Measurements from ENCODE around the gene SEC31B.

SEC31B gene, protein sequence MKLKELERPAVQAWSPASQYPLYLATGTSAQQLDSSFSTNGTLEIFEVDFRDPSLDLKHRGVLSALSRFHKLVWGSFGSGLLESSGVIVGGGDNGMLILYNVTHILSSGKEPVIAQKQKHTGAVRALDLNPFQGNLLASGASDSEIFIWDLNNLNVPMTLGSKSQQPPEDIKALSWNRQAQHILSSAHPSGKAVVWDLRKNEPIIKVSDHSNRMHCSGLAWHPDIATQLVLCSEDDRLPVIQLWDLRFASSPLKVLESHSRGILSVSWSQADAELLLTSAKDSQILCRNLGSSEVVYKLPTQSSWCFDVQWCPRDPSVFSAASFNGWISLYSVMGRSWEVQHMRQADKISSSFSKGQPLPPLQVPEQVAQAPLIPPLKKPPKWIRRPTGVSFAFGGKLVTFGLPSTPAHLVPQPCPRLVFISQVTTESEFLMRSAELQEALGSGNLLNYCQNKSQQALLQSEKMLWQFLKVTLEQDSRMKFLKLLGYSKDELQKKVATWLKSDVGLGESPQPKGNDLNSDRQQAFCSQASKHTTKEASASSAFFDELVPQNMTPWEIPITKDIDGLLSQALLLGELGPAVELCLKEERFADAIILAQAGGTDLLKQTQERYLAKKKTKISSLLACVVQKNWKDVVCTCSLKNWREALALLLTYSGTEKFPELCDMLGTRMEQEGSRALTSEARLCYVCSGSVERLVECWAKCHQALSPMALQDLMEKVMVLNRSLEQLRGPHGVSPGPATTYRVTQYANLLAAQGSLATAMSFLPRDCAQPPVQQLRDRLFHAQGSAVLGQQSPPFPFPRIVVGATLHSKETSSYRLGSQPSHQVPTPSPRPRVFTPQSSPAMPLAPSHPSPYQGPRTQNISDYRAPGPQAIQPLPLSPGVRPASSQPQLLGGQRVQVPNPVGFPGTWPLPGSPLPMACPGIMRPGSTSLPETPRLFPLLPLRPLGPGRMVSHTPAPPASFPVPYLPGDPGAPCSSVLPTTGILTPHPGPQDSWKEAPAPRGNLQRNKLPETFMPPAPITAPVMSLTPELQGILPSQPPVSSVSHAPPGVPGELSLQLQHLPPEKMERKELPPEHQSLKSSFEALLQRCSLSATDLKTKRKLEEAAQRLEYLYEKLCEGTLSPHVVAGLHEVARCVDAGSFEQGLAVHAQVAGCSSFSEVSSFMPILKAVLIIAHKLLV

GRCh38 chr10:100519311-100520051, at the start of gene SEC31B:
SEC31B (minus strand) TSS chr10:100519861; CDS start chr10:100516952, 2,909 bp downstream.
- DNase-seq (ENCODE audit: low spot score): no peak

GRCh38 chr10:100568912-100569311, 49.3 kb upstream of the SEC31B start:
- DNase-seq (ENCODE audit: low spot score): no peak

- no peak for DNase-seq (ENCODE audit: low spot score)
Observed at GRCh38 chr10:100567826-100568225, 48.2 kb upstream of the SEC31B start.

- no peak for DNase-seq (ENCODE audit: low spot score)
Observed at GRCh38 chr10:100567249-100567648, 47.6 kb upstream of the SEC31B start.

GRCh38 chr10:100566561-100566960, 46.9 kb upstream of the SEC31B start:
- DNase-seq (ENCODE audit: low spot score): no peak

GRCh38 chr10:100565206-100565985, 45.7 kb upstream of the SEC31B start:
- DNase-seq (ENCODE audit: low spot score): no peak

- DNase-seq (ENCODE audit: low spot score): peak; percentile 61
Observed at GRCh38 chr10:100562008-100562672, 42.5 kb upstream of the SEC31B start.

- DNase-seq (ENCODE audit: low spot score): no peak
Observed at GRCh38 chr10:100561005-100561404, 41.3 kb upstream of the SEC31B start.

- DNase-seq (ENCODE audit: low spot score): no peak
Observed at GRCh38 chr10:100560248-100560647, 40.6 kb upstream of the SEC31B start.

DNA sequence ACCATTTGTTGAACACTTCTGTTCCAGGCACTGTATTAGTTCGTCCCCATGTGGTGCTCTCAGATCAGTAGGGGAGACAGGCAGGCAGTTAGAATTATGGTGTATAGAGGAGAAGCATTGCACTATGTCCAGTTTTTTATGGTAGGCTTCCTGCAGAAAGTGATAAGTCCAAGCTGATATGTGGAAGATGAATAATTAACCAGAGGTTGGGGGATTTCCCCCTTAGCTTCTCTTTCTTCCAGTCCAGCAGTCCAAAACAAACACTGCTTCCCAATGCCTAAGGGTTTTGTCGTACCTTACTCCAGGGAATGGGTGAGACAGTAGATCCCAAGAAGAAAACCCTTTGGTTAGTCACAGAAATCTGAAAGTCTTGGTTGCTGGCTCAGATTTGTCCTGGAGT, 35.2 kb upstream of the SEC31B start:
- no peak for DNase-seq (ENCODE audit: low spot score)

- no peak for DNase-seq (ENCODE audit: low spot score)
Observed at GRCh38 chr10:100553929-100554328, 34.3 kb upstream of the SEC31B start.

- no peak for DNase-seq (ENCODE audit: low spot score)
Observed at GRCh38 chr10:100551738-100552137, 32.1 kb upstream of the SEC31B start.

DNA sequence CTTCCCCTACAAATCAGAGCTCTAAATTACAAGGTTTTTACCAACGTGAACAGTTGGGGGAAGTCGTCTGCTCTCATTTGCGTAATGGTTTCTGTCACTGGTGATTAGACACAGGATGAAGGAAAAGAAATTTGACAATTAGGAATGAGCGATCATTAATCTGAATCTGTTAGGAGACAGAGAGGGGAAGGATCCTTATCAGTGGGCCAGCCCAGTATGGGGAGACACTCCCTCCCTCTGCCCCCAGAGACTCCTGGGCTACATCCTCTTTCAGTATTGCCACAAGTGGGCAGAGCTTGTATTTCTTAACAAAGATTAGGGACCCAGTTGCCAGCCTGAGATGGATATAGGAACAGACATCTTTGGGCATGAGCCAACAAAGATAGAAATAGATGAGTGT, 31.5 kb upstream of the SEC31B start:
- no peak for DNase-seq (ENCODE audit: low spot score)

- DNase-seq (ENCODE audit: low spot score): no peak
Observed at GRCh38 chr10:100544950-100545349, 25.3 kb upstream of the SEC31B start.

DNA sequence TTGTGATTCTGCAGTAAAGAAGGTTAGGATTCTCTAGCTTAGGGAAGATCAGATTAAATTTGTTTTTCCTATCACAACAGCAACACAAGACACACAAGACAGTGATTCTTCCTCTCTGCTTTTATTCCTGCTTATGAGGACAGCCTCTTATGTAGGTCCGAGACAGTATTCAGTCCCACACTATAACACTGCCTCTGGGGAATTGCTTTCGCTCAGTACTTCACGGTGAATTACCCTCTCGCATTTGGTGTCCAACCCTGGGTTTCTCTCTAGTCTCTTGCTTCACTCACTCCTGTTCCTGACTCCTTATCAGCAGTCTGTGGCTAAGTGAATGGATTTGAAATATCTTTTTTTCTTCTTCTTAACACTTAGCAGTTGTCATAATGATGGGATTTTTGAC, 17.8 kb upstream of the SEC31B start:
- no peak for DNase-seq (ENCODE audit: low spot score)

- DNase-seq (ENCODE audit: low spot score): peak; percentile 98
Observed at GRCh38 chr10:100535715-100536353, 16.2 kb upstream of the SEC31B start, which contains the start of gene HIF1AN. HIF1AN (plus strand) TSS chr10:100535943; CDS start chr10:100535959, 16 bp downstream.

- DNase-seq (ENCODE audit: low spot score): no peak
Observed at GRCh38 chr10:100535338-100535714, 15.7 kb upstream of the SEC31B start.

DNA sequence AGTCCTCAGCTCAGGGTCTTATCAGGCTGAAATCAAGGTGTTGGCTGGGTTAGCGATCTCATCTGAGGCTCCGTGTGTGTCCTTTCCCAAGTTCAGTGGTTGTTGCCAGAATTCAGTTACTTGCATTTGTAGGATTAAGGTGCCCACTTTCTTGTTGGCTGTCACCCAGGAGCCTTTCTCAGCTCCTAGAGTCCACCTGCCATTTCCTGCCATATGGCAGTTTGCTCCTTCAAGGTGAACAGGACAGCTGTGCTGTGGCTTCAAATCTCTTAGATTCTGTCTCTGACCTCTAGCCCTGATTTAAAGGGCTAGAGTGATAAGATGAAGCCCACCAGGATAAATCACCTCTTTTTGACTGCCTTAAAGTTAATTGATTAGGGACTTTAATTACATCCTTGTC, 15.1 kb upstream of the SEC31B start:
- peak; percentile 28 for DNase-seq (ENCODE audit: low spot score)

DNA sequence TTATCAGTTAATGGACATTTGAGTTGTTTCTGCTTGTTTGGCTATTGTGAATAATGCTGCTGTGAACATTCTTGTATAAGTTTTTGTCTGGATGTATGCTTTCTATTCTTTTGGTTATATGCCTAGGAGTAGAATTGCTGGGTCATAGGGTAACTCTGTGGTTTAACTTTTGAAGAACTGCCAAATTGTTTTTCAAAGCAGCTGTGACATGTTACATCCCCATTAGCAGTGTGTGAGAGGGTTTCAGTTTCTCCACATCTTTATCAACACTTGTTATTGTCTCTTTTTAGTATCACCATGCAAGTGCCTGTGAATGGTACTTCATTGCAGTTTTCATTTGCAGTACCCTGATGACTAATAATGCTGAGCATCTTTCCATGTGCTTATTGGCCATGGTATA, 12.1 kb upstream of the SEC31B start:
- peak; percentile 28 for DNase-seq (ENCODE audit: low spot score)

Measured in NAMALWA (cell line).